ENCODE measurements around the gene CSNK1G2. TPM values are rescaled to one million over a fixed set of nuclear protein-coding genes. Genes with fewer than 3 reads are reported as not detected.
A peak's percentile ranks its signal among the peaks of the same experiment; 100 is the strongest.

Gene CSNK1G2
- total RNA-seq, 4 donors from 2014 or later: 75.0 to 321 (median 140) TPM

- DNase-seq: no peak
- in situ Hi-C loops (cut with MboI; ENCODE audit: low pct_ligation_motif_present in 1 of 4, low pct_unique_long_range_greater_than_20kb in 1 of 4, low sequenced_read_pairs in 3 of 4) (no loop called here), intact Hi-C loops (cut with DNase I; ENCODE audit: low total_unique reads) (no loop called here)
- Histone ChIP-seq H3K9me3 (no peaks in the 10 kb centered on the region), H3K4me1 (peaks cover 11 to 62% (median 51%) of the 10 kb centered on the region in 4 donors), H3K27me3 (no peaks in the 10 kb centered on the region), H3K27ac (peak overlapping the region; percentile 88 to 92 (median 92)), H3K36me3 (no peaks in the 10 kb centered on the region), H3K4me3 (peak overlapping the region in 2 of 4 donors; percentile 34 to 48)
- 74 to 76% methylated on average over 5 to 10 of the region's 10 CpGs for WGBS, 2 donors (ENCODE audit: low coverage in 1 of 2)
- TF ChIP-seq POLR2AphosphoS5 (IDR thresholded peaks at IDR 0.05) (no peak), CTCF (IDR thresholded peaks at IDR 0.05) (peak in 1 of 5 experiments; percentile 6)
Measured at GRCh38 chr19:1906985-1907562, 33.9 kb upstream of the CSNK1G2 start.

- peak overlapping the region; percentile 88 to 92 (median 92) for H3K27ac ChIP-seq
- TF ChIP-seq POLR2AphosphoS5 (IDR thresholded peaks at IDR 0.05) (peak; percentile 32 to 78 (median 77)), CTCF (IDR thresholded peaks at IDR 0.05) (no peak), POLR2A (IDR thresholded peaks at IDR 0.05) (peak; percentile 86), EP300 (IDR thresholded peaks at IDR 0.05; ENCODE audit: low read depth) (no peak)
- peaks cover 11 to 65% (median 53%) of the 10 kb centered on the region in 4 donors for H3K4me1 ChIP-seq
- DNase-seq: peak; percentile 84
- no peaks in the 10 kb centered on the region for H3K27me3 ChIP-seq
- no peaks in the 10 kb centered on the region for H3K9me3 ChIP-seq
- peaks cover 0 to 3% (median 1%) of the 10 kb centered on the region in 4 donors for H3K36me3 ChIP-seq
- 44 to 71% methylated on average over 3 to 37 of the region's 43 CpGs for WGBS, 2 donors (ENCODE audit: low coverage in 1 of 2)
- H3K4me3 ChIP-seq: peak overlapping the region in 3 of 4 donors; percentile 7 to 48 (median 34)
- intact Hi-C loops (cut with DNase I; ENCODE audit: low total_unique reads) (no loop called here), in situ Hi-C loops (cut with MboI; ENCODE audit: low pct_ligation_motif_present in 1 of 4, low pct_unique_long_range_greater_than_20kb in 1 of 4, low sequenced_read_pairs in 3 of 4) (no loop called here)
Measured at GRCh38 chr19:1907563-1908363, 33.2 kb upstream of the CSNK1G2 start.

GRCh38 chr19:1908364-1908678 lies 32.7 kb upstream of the CSNK1G2 start:
- TF ChIP-seq EP300 (IDR thresholded peaks at IDR 0.05; ENCODE audit: low read depth) (no peak), POLR2A (IDR thresholded peaks at IDR 0.05) (no peak), POLR2AphosphoS5 (IDR thresholded peaks at IDR 0.05) (no peak), CTCF (IDR thresholded peaks at IDR 0.05) (no peak)
- Histone ChIP-seq H3K27ac (peak overlapping the region; percentile 88 to 92 (median 92)), H3K9me3 (no peaks in the 10 kb centered on the region), H3K4me1 (peaks cover 11 to 61% (median 53%) of the 10 kb centered on the region in 4 donors), H3K36me3 (peaks cover 0 to 9% (median 2%) of the 10 kb centered on the region in 4 donors), H3K27me3 (no peaks in the 10 kb centered on the region), H3K4me3 (peak overlapping the region in 3 of 4 donors; percentile 7 to 48 (median 34))
- intact Hi-C loops (cut with DNase I; ENCODE audit: low total_unique reads) (no loop called here), in situ Hi-C loops (cut with MboI; ENCODE audit: low pct_ligation_motif_present in 1 of 4, low pct_unique_long_range_greater_than_20kb in 1 of 4, low sequenced_read_pairs in 3 of 4) (no loop called here)
- no peak for DNase-seq
- WGBS, 2 donors (ENCODE audit: low coverage in 1 of 2): 53% methylated on average over 13 of the region's 13 CpGs; no CpG with 5 or more reads in 1 of the 2 donors

- intact Hi-C loops (cut with DNase I; ENCODE audit: low total_unique reads): no loop called here
- peak overlapping the region in 1 of 4 donors; percentile 88 for H3K27ac ChIP-seq
- TF ChIP-seq POLR2A (IDR thresholded peaks at IDR 0.05) (no peak), POLR2AphosphoS5 (IDR thresholded peaks at IDR 0.05) (no peak)
- peaks cover 0 to 9% (median 2%) of the 10 kb centered on the region in 4 donors for H3K36me3 ChIP-seq
- H3K4me3 ChIP-seq: no peak overlapping the region
- 76% methylated on average over 10 of the region's 10 CpGs; no CpG with 5 or more reads in 1 of the 2 donors for WGBS, 2 donors (ENCODE audit: low coverage in 1 of 2)
- no peak for DNase-seq
- peaks cover 11 to 58% (median 48%) of the 10 kb centered on the region in 4 donors for H3K4me1 ChIP-seq
- in situ Hi-C loops (cut with MboI; ENCODE audit: low pct_ligation_motif_present in 1 of 4, low pct_unique_long_range_greater_than_20kb in 1 of 4, low sequenced_read_pairs in 3 of 4): no loop called here
- H3K27me3 ChIP-seq: no peaks in the 10 kb centered on the region
- no peaks in the 10 kb centered on the region for H3K9me3 ChIP-seq
Measured at GRCh38 chr19:1909761-1910080, 31.3 kb upstream of the CSNK1G2 start.
